ENCODE results near the gene TMEM123. TPM values are rescaled to one million over a fixed set of nuclear protein-coding genes. Genes with fewer than 3 reads are reported as not detected.
A peak's percentile ranks its signal among the peaks of the same experiment; 100 is the strongest.

TMEM123 gene
- total and polyA plus RNA-seq, 2 of the 13 experiments (the other 11 are each of a cell fraction or from before 2014, with no cell fraction given): 365 to 2,761 TPM

DNA sequence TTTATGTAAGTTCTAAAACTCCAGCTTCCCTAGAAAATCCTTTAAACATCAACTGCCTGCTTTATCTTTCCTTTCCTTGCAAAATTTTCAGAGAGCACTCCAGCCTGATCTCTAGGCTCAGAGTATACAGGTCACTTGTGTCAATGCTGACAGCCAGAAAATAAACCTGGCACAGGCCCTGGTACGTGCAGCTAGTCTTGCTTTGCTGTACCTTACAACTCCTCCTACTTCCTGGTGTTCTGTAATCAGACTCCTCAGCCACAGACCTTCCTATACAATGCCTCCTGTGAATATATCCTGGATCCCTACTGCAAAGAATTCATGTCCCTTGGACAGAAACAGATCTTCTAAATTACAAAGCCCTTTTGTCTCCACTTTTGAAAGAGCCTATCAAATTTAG is 24.2 kb upstream of the TMEM123 start (continued):
- TF ChIP-seq, protein P1, sequence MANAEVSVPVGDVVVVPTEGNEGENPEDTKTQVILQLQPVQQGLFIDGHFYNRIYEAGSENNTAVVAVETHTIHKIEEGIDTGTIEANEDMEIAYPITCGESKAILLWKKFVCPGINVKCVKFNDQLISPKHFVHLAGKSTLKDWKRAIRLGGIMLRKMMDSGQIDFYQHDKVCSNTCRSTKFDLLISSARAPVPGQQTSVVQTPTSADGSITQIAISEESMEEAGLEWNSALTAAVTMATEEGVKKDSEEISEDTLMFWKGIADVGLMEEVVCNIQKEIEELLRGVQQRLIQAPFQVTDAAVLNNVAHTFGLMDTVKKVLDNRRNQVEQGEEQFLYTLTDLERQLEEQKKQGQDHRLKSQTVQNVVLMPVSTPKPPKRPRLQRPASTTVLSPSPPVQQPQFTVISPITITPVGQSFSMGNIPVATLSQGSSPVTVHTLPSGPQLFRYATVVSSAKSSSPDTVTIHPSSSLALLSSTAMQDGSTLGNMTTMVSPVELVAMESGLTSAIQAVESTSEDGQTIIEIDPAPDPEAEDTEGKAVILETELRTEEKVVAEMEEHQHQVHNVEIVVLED (CRISPR knock-in tag; IDR thresholded peaks at IDR 0.05; ENCODE audit: borderline replicate concordance): no peak
- TF ChIP-seq ZBTB7B (CRISPR knock-in tag; IDR thresholded peaks at IDR 0.05): peak; percentile 64; the same call in 1 of the 2 replicates
- TF ChIP-seq, protein P2, sequence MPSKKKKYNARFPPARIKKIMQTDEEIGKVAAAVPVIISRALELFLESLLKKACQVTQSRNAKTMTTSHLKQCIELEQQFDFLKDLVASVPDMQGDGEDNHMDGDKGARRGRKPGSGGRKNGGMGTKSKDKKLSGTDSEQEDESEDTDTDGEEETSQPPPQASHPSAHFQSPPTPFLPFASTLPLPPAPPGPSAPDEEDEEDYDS (CRISPR knock-in tag; IDR thresholded peaks at IDR 0.05): peak; percentile 79
- TF ChIP-seq, protein P3, sequence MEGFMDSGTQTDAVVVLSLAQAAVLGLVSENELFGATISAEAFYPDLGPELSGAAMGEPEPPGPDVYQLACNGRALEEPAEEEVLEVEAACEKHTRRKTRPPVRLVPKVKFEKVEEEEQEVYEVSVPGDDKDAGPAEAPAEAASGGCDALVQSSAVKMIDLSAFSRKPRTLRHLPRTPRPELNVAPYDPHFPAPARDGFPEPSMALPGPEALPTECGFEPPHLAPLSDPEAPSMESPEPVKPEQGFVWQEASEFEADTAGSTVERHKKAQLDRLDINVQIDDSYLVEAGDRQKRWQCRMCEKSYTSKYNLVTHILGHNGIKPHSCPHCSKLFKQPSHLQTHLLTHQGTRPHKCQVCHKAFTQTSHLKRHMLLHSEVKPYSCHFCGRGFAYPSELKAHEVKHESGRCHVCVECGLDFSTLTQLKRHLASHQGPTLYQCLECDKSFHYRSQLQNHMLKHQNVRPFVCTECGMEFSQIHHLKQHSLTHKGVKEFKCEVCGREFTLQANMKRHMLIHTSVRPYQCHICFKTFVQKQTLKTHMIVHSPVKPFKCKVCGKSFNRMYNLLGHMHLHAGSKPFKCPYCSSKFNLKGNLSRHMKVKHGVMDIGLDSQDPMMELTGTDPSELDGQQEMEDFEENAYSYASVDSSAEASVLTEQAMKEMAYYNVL (CRISPR knock-in tag; IDR thresholded peaks at IDR 0.05; ENCODE audit: borderline replicate concordance): peak; percentile 86; the same call in 1 of the 2 replicates
- peak; percentile 52 for TF ChIP-seq HNF4A (CRISPR knock-in tag; IDR thresholded peaks at IDR 0.05)
- peak; percentile 73 for TF ChIP-seq HDAC1 (CRISPR knock-in tag; IDR thresholded peaks at IDR 0.05)
- TF ChIP-seq, protein P4, sequence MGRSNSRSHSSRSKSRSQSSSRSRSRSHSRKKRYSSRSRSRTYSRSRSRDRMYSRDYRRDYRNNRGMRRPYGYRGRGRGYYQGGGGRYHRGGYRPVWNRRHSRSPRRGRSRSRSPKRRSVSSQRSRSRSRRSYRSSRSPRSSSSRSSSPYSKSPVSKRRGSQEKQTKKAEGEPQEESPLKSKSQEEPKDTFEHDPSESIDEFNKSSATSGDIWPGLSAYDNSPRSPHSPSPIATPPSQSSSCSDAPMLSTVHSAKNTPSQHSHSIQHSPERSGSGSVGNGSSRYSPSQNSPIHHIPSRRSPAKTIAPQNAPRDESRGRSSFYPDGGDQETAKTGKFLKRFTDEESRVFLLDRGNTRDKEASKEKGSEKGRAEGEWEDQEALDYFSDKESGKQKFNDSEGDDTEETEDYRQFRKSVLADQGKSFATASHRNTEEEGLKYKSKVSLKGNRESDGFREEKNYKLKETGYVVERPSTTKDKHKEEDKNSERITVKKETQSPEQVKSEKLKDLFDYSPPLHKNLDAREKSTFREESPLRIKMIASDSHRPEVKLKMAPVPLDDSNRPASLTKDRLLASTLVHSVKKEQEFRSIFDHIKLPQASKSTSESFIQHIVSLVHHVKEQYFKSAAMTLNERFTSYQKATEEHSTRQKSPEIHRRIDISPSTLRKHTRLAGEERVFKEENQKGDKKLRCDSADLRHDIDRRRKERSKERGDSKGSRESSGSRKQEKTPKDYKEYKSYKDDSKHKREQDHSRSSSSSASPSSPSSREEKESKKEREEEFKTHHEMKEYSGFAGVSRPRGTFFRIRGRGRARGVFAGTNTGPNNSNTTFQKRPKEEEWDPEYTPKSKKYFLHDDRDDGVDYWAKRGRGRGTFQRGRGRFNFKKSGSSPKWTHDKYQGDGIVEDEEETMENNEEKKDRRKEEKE (IDR thresholded peaks at IDR 0.05): no peak
- TF ChIP-seq NFKBIZ (CRISPR knock-in tag; IDR thresholded peaks at IDR 0.05): 0 out of 2 replicates have a peak, but pooled peaks have one; percentile 57
- TF ChIP-seq SRF (IDR thresholded peaks at IDR 0.05; ENCODE audit: low read depth, low read length): no peak
- peak; percentile 58; the same call in 1 of the 2 replicates for TF ChIP-seq POLR2AphosphoS5 (IDR thresholded peaks at IDR 0.05; ENCODE audit: low read depth, low read length)
- peak; percentile 36; the same call in 1 of the 2 replicates for TF ChIP-seq SMYD3 (CRISPR knock-in tag; IDR thresholded peaks at IDR 0.05)
- TF ChIP-seq, protein P5, sequence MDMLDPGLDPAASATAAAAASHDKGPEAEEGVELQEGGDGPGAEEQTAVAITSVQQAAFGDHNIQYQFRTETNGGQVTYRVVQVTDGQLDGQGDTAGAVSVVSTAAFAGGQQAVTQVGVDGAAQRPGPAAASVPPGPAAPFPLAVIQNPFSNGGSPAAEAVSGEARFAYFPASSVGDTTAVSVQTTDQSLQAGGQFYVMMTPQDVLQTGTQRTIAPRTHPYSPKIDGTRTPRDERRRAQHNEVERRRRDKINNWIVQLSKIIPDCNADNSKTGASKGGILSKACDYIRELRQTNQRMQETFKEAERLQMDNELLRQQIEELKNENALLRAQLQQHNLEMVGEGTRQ (IDR thresholded peaks at IDR 0.05; ENCODE audit: low read depth, low read length): no peak
- TF ChIP-seq, protein P5 (CRISPR knock-in tag; IDR thresholded peaks at IDR 0.05; ENCODE audit: borderline replicate concordance): no peak
- no peak for TF ChIP-seq FIP1L1 (IDR thresholded peaks at IDR 0.05; ENCODE audit: borderline replicate concordance, insufficient read depth, low read depth, low read length)
- no peak for TF ChIP-seq KAT2B (IDR thresholded peaks at IDR 0.05; ENCODE audit: borderline replicate concordance, low read depth, low read length)
- no peak for TF ChIP-seq ZFP62 (CRISPR knock-in tag; IDR thresholded peaks at IDR 0.05)
- TF ChIP-seq HNRNPK (IDR thresholded peaks at IDR 0.05; ENCODE audit: low read depth, low read length, poor library complexity, severe bottlenecking): no peak
- TF ChIP-seq RFX3 (CRISPR knock-in tag; IDR thresholded peaks at IDR 0.05): no peak
- no peak for TF ChIP-seq NFIB (CRISPR knock-in tag; IDR thresholded peaks at IDR 0.05; ENCODE audit: borderline replicate concordance)
- TF ChIP-seq ZSCAN25 (CRISPR knock-in tag; IDR thresholded peaks at IDR 0.05): no peak

All from HepG2 (cell line).